Measurements from ENCODE around the gene POLA1. TPM values are rescaled to one million over a fixed set of nuclear protein-coding genes. Genes with fewer than 3 reads are reported as not detected.

The POLA1 gene
- total RNA-seq, 1 donor from 2014 or later = 8.7 TPM

GRCh38 chrX:25014366-25014838 lies 320.7 kb downstream of the POLA1 start:
- intact Hi-C loops (cut with DNase I) = no loop called here
- DNase-seq (ENCODE audit: low spot score) = no peak

GRCh38 chrX:25015486-25016360 lies 322.0 kb downstream of the POLA1 start, which contains the start of gene ARX:
Gene ARX, minus strand, starts transcription at chrX:25015965. Its CDS starts 228 bp downstream, at chrX:25015737.
- DNase-seq (ENCODE audit: low spot score) = no peak
- intact Hi-C loops (cut with DNase I) = no loop called here

- intact Hi-C loops (cut with DNase I) = no loop called here
- no peak for DNase-seq (ENCODE audit: low spot score)
Measured at GRCh38 chrX:25016361-25016671, 322.6 kb downstream of the POLA1 start.

- no peak for DNase-seq (ENCODE audit: low spot score)
- intact Hi-C loops (cut with DNase I) = no loop called here
Measured at GRCh38 chrX:25016938-25017598, 323.4 kb downstream of the POLA1 start.

- DNase-seq (ENCODE audit: low spot score) = no peak
- intact Hi-C loops (cut with DNase I) = no loop called here
Measured at GRCh38 chrX:25017667-25018247, 324.0 kb downstream of the POLA1 start.

GRCh38 chrX:25018682-25019081 lies 325.0 kb downstream of the POLA1 start:
- intact Hi-C loops (cut with DNase I) = no loop called here
- no peak for DNase-seq (ENCODE audit: low spot score)

GRCh38 chrX:25019707-25020390 lies 326.1 kb downstream of the POLA1 start:
- DNase-seq (ENCODE audit: low spot score) = no peak
- intact Hi-C loops (cut with DNase I) = no loop called here

- DNase-seq (ENCODE audit: low spot score) = no peak
- intact Hi-C loops (cut with DNase I) = no loop called here
Measured at GRCh38 chrX:25020391-25020904, 326.7 kb downstream of the POLA1 start.

- intact Hi-C loops (cut with DNase I) = no loop called here
- DNase-seq (ENCODE audit: low spot score) = no peak
Measured at GRCh38 chrX:25020905-25021449, 327.3 kb downstream of the POLA1 start.

- DNase-seq (ENCODE audit: low spot score) = no peak
- intact Hi-C loops (cut with DNase I) = no loop called here
Measured at GRCh38 chrX:25022499-25023325, 329.0 kb downstream of the POLA1 start.

GRCh38 chrX:25023908-25024307 lies 330.2 kb downstream of the POLA1 start:
- no peak for DNase-seq (ENCODE audit: low spot score)
- intact Hi-C loops (cut with DNase I) = no loop called here

- no peak for DNase-seq (ENCODE audit: low spot score)
- intact Hi-C loops (cut with DNase I) = no loop called here
Measured at GRCh38 chrX:25025615-25026014, 331.9 kb downstream of the POLA1 start.

GRCh38 chrX:25026576-25026975 lies 332.9 kb downstream of the POLA1 start:
- intact Hi-C loops (cut with DNase I) = no loop called here
- DNase-seq (ENCODE audit: low spot score) = no peak

- DNase-seq (ENCODE audit: low spot score) = no peak
- intact Hi-C loops (cut with DNase I) = no loop called here
Measured at GRCh38 chrX:25028726-25029125, 335.0 kb downstream of the POLA1 start.

GRCh38 chrX:25029288-25029825 lies 335.6 kb downstream of the POLA1 start:
- intact Hi-C loops (cut with DNase I) = no loop called here
- no peak for DNase-seq (ENCODE audit: low spot score)

- no peak for DNase-seq (ENCODE audit: low spot score)
- intact Hi-C loops (cut with DNase I) = no loop called here
Measured at GRCh38 chrX:25034889-25035288, 341.2 kb downstream of the POLA1 start.

- intact Hi-C loops (cut with DNase I) = no loop called here
- DNase-seq (ENCODE audit: low spot score) = no peak
Measured at GRCh38 chrX:25039036-25039435, 345.3 kb downstream of the POLA1 start.

GRCh38 chrX:25043192-25043591 lies 349.5 kb downstream of the POLA1 start:
- intact Hi-C loops (cut with DNase I) = no loop called here
- no peak for DNase-seq (ENCODE audit: low spot score)

Measured in cardiac septum (tissue), 1 donor.